GM12878 (cell line): ENCODE results near the gene DCAF17. TPM values are rescaled to one million over a fixed set of nuclear protein-coding genes. Genes with fewer than 3 reads are reported as not detected.

Experiments
- ATAC-seq: fragments of 200-7000 bp; cut with Tn5 transposase; 3 replicates; pipeline ENCODE4 v1.9.1; 2020; ENCODE audit warnings: mild to moderate bottlenecking, moderate library complexity
- BruUV-seq: library from RNA; stranded (reverse); fragments of 400-500 nt; replicated peaks from 2 replicates; lab custom pipeline; 2021; lab: Mats Ljungman, UMichigan
- CTCF ChIA-PET: fragments of 300-600 bp; sonication (Branson Sonifier 250); formaldehyde crosslinking; extraction: SDS; loops from one replicate; lab custom pipeline; 2021; ENCODE audit warnings: inconsistent platforms; lab: Yijun Ruan, JAX
- POLR2A ChIA-PET: fragments of 350-600 bp; formaldehyde crosslinking; extraction: SDS; loops from one replicate; lab custom pipeline; 2021; ENCODE audit warnings: inconsistent platforms; lab: Charles Lee
- RAD21 ChIA-PET: fragments of 300-600 bp; sonication (Branson Sonifier 250); formaldehyde crosslinking; loops from one replicate; lab custom pipeline; 2023; ENCODE audit warnings: antibody characterized with exemption; ENCODE audit not compliant: unreplicated experiment; lab: Charles Lee
- SMC1A ChIA-PET: fragments of 300-600 bp; sonication (Branson Sonifier 250); formaldehyde crosslinking; loops from one replicate; lab custom pipeline; 2023; ENCODE audit not compliant: unreplicated experiment, uncharacterized antibody; lab: Charles Lee
- DNase-seq: peaks from one replicate; pipeline ENCODE4 v3.0.0-alpha.2; 2011; ENCODE audit warnings: low read depth, low spot score
- FAIRE-seq: peaks from 3 replicates; lab custom pipeline; 2011; peaks lifted over from hg19 to GRCh38; lab: Jason Lieb, UNC
- H2AFZ ChIP-seq: 2 replicates; pipeline ENCODE4 v1.6.0; 2011; ENCODE audit warnings: low read depth, low read length, control low read depth; ENCODE audit not compliant: control insufficient read depth
- H3K27ac ChIP-seq: 2 replicates; pipeline ENCODE4 v1.5.1; 2011; ENCODE audit warnings: control low read depth; ENCODE audit not compliant: control insufficient read depth, insufficient read depth
- H3K27me3 ChIP-seq, 2 experiments: replicated peaks in 1 of 2; 2 replicates each; pipeline versions ENCODE4 v1.6.0 to v1.6.1; 2011; ENCODE audit warnings: low read length in 1 of 2; ENCODE audit not compliant: control insufficient read depth in 2 of 2, insufficient read depth in 2 of 2
- H3K36me3 ChIP-seq, 2 experiments: 2 replicates each; pipeline ENCODE4 v1.5.1; 2011; ENCODE audit warnings: low read length in 1 of 2; ENCODE audit not compliant: control insufficient read depth in 2 of 2, insufficient read depth in 2 of 2
- H3K4me1 ChIP-seq: 2 replicates; pipeline ENCODE4 v1.6.1; 2011; ENCODE audit warnings: mild to moderate bottlenecking, low read length, moderate library complexity, mixed read lengths; ENCODE audit not compliant: control insufficient read depth, insufficient read depth
- H3K4me2 ChIP-seq: 2 replicates; pipeline ENCODE4 v1.6.0; 2011; ENCODE audit warnings: control low read depth; ENCODE audit not compliant: control insufficient read depth, insufficient read depth
- H3K4me3 ChIP-seq: fragments of 200-600 bp; sonication (generic); 2 replicates; pipeline ENCODE4 v1.5.1; 2016
- H3K79me2 ChIP-seq: 2 replicates; pipeline ENCODE4 v1.6.0; 2011; ENCODE audit warnings: low read length; ENCODE audit not compliant: control insufficient read depth, insufficient read depth
- H3K9ac ChIP-seq: 2 replicates; pipeline ENCODE4 v1.8.0; 2011; ENCODE audit warnings: low read length, control low read depth, mixed read lengths; ENCODE audit not compliant: control insufficient read depth, insufficient read depth
- H3K9me3 ChIP-seq: replicated peaks from 3 replicates; pipeline ENCODE4 v1.5.1; 2011; ENCODE audit warnings: mild to moderate bottlenecking, low read length; ENCODE audit not compliant: control insufficient read depth, insufficient read depth
- H4K20me1 ChIP-seq: 2 replicates; pipeline ENCODE4 v1.6.0; 2011; ENCODE audit not compliant: control insufficient read depth, insufficient read depth
- CBFB ChIP-seq: IDR thresholded peaks from 2 replicates; pipeline ENCODE4 v1.6.1; 2016; ENCODE audit warnings: antibody characterized with exemption, low read depth
- KDM1A ChIP-seq: fragments of 200-600 bp; sonication (generic); IDR thresholded peaks from 2 replicates; pipeline ENCODE4 v1.6.1; 2016; ENCODE audit warnings: borderline replicate concordance
- PML ChIP-seq: IDR thresholded peaks from 2 replicates; pipeline ENCODE4 v1.6.1; 2012; ENCODE audit warnings: low read length, inconsistent platforms
- POLR2A ChIP-seq: IDR thresholded peaks from 2 replicates; pipeline ENCODE4 v1.6.1; 2011; ENCODE audit warnings: low read depth, mild to moderate bottlenecking, low read length
- YY1 ChIP-seq: IDR thresholded peaks from 2 replicates; pipeline ENCODE4 v1.6.1; 2011; ENCODE audit warnings: low read depth, mild to moderate bottlenecking, low read length
- ZBED1 ChIP-seq: IDR thresholded peaks from 2 replicates; pipeline ENCODE4 v1.6.1; 2016; ENCODE audit warnings: borderline replicate concordance
- WGBS: methylation state at CpG from one replicate; pipeline ENCODE4 v1.1.6; 2016; ENCODE audit warnings: low lambda C conversion rate; ENCODE audit not compliant: insufficient replicate concordance, insufficient coverage; ENCODE audit errors: missing lambda C conversion rate; 5-methylcytosine and 5-hydroxymethylcytosine counted together
- in situ Hi-C: fragments of 300-500 bp; cut with MboI; formaldehyde crosslinking; loops from 9 replicates; pipeline ENCODE4 v1.14.3; 2018; ENCODE audit warnings: mixed read lengths
- intact Hi-C: fragments of 100-400 bp; cut with micrococcal nuclease; formaldehyde crosslinking; loops from one replicate; pipeline ENCODE4 v1.14.2; 2022; ENCODE audit not compliant: unreplicated experiment
- polyA plus RNA-seq, 11 experiments: library from polyadenylated mRNA; depleted of rRNA in 4 of 11; unstranded in 6 of 11; stranded (reverse) in 5 of 11; fragments of >200 nt; fragmentation: Nextera tagmentation in 4 of 11; fragmentation: Illumina TruSeq in 1 of 11; extraction: Ambion mirVana in 4 of 11; extraction: Trizol in 1 of 11; gene quantifications; 1 replicate in 1 of 11; 2 replicates in 10 of 11; pipeline versions ENCODE4 v1.2.1 to v1.2.3, GENCODE V29; 2011 to 2016; ENCODE audit warnings: inconsistent platforms in 2 of 11, missing spikeins in 2 of 11, low read depth in 1 of 11
- total RNA-seq, 4 experiments: library from RNA; depleted of rRNA in 3 of 4; stranded (reverse); fragments of >200 nt in 3 of 4; fragmentation: Illumina TruSeq in 1 of 4; extraction: Trizol in 1 of 4; gene quantifications; 2 replicates each; pipeline versions ENCODE4 v1.2.1 to v1.2.3, GENCODE V29; 2013 to 2021
- TF ChIP-seq, protein P1 (sequence below): IDR thresholded peaks from 2 replicates; pipeline ENCODE4 v1.6.1; 2012; ENCODE audit warnings: low read depth, low read length, improper control_type of control experiment
- TF ChIP-seq, protein P2 (sequence below): fragments of 450-650 bp; IDR thresholded peaks from 2 replicates; pipeline ENCODE4 v1.6.1; 2017; ENCODE audit warnings: antibody characterized with exemption, mild to moderate bottlenecking, moderate library complexity
- TF ChIP-seq, protein P3 (sequence below): IDR thresholded peaks from 2 replicates; pipeline ENCODE4 v1.6.1; 2012; ENCODE audit warnings: mild to moderate bottlenecking, low read depth, low read length

Gene DCAF17
- total and polyA plus RNA-seq, 10 of the 15 experiments (the other 5 are each of a cell fraction or from before 2014, with no cell fraction given): 5.2 to 32.9 (median 23.4) TPM

DNA sequence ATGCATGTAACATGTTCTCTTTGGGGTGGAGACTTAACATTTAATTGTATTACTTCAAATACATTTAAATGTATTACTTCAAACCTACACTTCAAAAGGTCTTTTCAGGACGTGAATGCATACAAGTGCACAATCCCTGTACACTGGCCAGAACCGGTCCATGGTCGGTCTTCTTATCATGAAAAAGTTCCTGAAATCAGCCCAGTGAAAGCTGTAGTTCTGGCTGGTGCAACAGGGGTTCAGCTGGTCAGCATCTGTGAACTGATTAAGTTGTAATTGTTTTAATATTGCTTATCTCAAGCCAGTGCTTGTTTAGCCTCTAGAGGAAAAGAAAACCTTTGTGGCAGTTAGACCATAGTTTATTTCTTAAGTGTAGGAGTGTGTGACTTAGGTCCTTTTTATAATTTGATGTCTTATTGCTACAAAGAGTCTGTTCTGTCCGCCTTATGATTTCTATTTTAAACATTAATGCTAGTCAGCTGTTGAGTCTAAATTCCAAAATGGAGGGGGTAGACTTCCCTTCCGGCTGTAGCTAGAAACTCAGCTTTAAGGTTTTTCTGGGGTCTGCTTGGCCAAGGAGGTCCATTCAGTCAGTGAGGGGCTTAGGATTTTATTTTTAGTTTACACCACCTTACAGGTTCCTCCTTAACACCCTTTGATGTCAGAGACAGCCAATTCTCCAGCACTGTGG, 87.5 kb downstream of the DCAF17 start:
- DNase-seq: no peak
- H3K4me3 ChIP-seq: peak overlapping the region; percentile 95
- peak overlapping the region; percentile 77 for H3K9ac ChIP-seq
- H3K79me2 ChIP-seq: peaks cover 39% of the 10 kb centered on the region
- H3K36me3 ChIP-seq: no peaks in the 10 kb centered on the region; a peak in 1 of 4 replicates
- FAIRE-seq: no peak
- peaks cover 6% of the 10 kb centered on the region; the same call in 1 of the 2 replicates for H3K4me1 ChIP-seq
- CTCF ChIA-PET: interaction anchor here (0.7 to 2.6 kb wide), 8 partner anchors 10 to 592 kb away, joined by 3 to 17 read pairs (median 3); partner anchors contain the start of gene GORASP2
- intact Hi-C loops: loop anchor here (1.0 to 10.0 kb wide), 4 partner anchors 27 to 367 kb away; partner anchors contain the start of genes DCAF17 and METTL8
- H3K27ac ChIP-seq: peak overlapping the region; percentile 81
- TF ChIP-seq CBFB (0 out of 2 replicates have a peak, but pooled peaks have one; percentile 10), POLR2A (no peak), YY1 (peak; percentile 27; the same call in 1 of the 2 replicates), KDM1A (no peak), PML (no peak), ZBED1 (0 out of 2 replicates have a peak, but pooled peaks have one; percentile 22)
- TF ChIP-seq, protein P1, sequence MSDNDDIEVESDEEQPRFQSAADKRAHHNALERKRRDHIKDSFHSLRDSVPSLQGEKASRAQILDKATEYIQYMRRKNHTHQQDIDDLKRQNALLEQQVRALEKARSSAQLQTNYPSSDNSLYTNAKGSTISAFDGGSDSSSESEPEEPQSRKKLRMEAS: no peak
- TF ChIP-seq, protein P2, sequence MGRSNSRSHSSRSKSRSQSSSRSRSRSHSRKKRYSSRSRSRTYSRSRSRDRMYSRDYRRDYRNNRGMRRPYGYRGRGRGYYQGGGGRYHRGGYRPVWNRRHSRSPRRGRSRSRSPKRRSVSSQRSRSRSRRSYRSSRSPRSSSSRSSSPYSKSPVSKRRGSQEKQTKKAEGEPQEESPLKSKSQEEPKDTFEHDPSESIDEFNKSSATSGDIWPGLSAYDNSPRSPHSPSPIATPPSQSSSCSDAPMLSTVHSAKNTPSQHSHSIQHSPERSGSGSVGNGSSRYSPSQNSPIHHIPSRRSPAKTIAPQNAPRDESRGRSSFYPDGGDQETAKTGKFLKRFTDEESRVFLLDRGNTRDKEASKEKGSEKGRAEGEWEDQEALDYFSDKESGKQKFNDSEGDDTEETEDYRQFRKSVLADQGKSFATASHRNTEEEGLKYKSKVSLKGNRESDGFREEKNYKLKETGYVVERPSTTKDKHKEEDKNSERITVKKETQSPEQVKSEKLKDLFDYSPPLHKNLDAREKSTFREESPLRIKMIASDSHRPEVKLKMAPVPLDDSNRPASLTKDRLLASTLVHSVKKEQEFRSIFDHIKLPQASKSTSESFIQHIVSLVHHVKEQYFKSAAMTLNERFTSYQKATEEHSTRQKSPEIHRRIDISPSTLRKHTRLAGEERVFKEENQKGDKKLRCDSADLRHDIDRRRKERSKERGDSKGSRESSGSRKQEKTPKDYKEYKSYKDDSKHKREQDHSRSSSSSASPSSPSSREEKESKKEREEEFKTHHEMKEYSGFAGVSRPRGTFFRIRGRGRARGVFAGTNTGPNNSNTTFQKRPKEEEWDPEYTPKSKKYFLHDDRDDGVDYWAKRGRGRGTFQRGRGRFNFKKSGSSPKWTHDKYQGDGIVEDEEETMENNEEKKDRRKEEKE: no peak
- TF ChIP-seq, protein P3, sequence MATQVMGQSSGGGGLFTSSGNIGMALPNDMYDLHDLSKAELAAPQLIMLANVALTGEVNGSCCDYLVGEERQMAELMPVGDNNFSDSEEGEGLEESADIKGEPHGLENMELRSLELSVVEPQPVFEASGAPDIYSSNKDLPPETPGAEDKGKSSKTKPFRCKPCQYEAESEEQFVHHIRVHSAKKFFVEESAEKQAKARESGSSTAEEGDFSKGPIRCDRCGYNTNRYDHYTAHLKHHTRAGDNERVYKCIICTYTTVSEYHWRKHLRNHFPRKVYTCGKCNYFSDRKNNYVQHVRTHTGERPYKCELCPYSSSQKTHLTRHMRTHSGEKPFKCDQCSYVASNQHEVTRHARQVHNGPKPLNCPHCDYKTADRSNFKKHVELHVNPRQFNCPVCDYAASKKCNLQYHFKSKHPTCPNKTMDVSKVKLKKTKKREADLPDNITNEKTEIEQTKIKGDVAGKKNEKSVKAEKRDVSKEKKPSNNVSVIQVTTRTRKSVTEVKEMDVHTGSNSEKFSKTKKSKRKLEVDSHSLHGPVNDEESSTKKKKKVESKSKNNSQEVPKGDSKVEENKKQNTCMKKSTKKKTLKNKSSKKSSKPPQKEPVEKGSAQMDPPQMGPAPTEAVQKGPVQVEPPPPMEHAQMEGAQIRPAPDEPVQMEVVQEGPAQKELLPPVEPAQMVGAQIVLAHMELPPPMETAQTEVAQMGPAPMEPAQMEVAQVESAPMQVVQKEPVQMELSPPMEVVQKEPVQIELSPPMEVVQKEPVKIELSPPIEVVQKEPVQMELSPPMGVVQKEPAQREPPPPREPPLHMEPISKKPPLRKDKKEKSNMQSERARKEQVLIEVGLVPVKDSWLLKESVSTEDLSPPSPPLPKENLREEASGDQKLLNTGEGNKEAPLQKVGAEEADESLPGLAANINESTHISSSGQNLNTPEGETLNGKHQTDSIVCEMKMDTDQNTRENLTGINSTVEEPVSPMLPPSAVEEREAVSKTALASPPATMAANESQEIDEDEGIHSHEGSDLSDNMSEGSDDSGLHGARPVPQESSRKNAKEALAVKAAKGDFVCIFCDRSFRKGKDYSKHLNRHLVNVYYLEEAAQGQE: no peak
- RAD21 ChIA-PET: interaction anchor here (0.7 to 3.7 kb wide), 5 partner anchors 10 to 182 kb away, joined by 3 to 13 read pairs (median 7); no protein-coding TSS in a partner anchor
- 75% methylated on average over 5 of the region's 5 CpGs for WGBS
- ATAC-seq: no peak
- peak overlapping the region; percentile 85 for H3K4me2 ChIP-seq
- SMC1A ChIA-PET: interaction anchor here (0.6 to 5.5 kb wide), 10 partner anchors 10 to 592 kb away, joined by 3 to 46 read pairs (median 3); partner anchors contain the start of genes DCAF17, GORASP2 and METTL8
- H4K20me1 ChIP-seq: 0 out of 2 replicates have a peak, but pooled peaks cover 2% of the 10 kb centered on the region
- no peaks in the 10 kb centered on the region for H3K9me3 ChIP-seq
- BruUV-seq: TSS peak; percentile 70
- POLR2A ChIA-PET: interaction anchor here (0.8 to 3.7 kb wide), 6 partner anchors 7 to 185 kb away, joined by 3 to 24 read pairs (median 4); no protein-coding TSS in a partner anchor
- H2AFZ ChIP-seq: peak overlapping the region; percentile 72
- H3K27me3 ChIP-seq: no peaks in the 10 kb centered on the region
- in situ Hi-C loops: no loop called here
